ENCODE measurements around the gene AMMECR1L.
"Not testable (repeated sequence)": the region's sequence is repeated elsewhere in the genome, so short reads cannot be mapped to it uniquely, and the experiment has no call there.

- not testable (repeated sequence) for TF ChIP-seq CTCF (conservative IDR thresholded peaks at IDR 0.05; ENCODE audit: low read depth, low read length); EZH2 (IDR thresholded peaks at IDR 0.05; ENCODE audit: borderline replicate concordance, low read depth, low read length, poor library complexity, severe bottlenecking)
Observed at GRCh38 chr2:127907733-127908400, 22.1 kb upstream of the AMMECR1L start.
